A549 (cell line): ENCODE data around the gene LYRM2.

Experiments used
- BHLHE40 ChIP-seq: IDR thresholded peaks from 2 replicates; pipeline ENCODE4 v1.6.1; 2012; ENCODE audit warnings: low read depth, low read length, inconsistent platforms
- CHD2 ChIP-seq: fragments of 150-350 bp; IDR thresholded peaks from 2 replicates; pipeline ENCODE4 v1.6.1; 2014; ENCODE audit warnings: low read length; ENCODE audit not compliant: partially characterized antibody
- CTCF ChIP-seq: fragments of >200 bp; sonication (Bioruptor Twin); formaldehyde crosslinking; IDR thresholded peaks from 3 replicates; pipeline ENCODE4 v1.5.1; 2016
- ESRRA ChIP-seq: fragments of 150-350 bp; IDR thresholded peaks from 2 replicates; pipeline ENCODE4 v1.6.1; 2014; ENCODE audit warnings: mild to moderate bottlenecking, low read length, borderline replicate concordance
- HES2 ChIP-seq: fragments of >200 bp; sonication (Bioruptor Twin); formaldehyde crosslinking; IDR thresholded peaks from 2 replicates; pipeline ENCODE4 v1.6.1; 2016
- JUN ChIP-seq, 2 experiments: fragments of >200 bp; sonication (Bioruptor Twin); formaldehyde crosslinking; IDR thresholded peaks; 2 replicates in 1 of 2; 3 replicates in 1 of 2; pipeline ENCODE4 v1.6.1; 2016 to 2017
- KDM5A ChIP-seq: fragments of 200-600 bp; sonication (generic); IDR thresholded peaks from 2 replicates; pipeline ENCODE4 v1.6.1; 2016; ENCODE audit warnings: antibody characterized with exemption, mild to moderate bottlenecking
- MAX ChIP-seq: IDR thresholded peaks from 2 replicates; pipeline ENCODE4 v1.6.1; 2012
- POLR2A ChIP-seq: IDR thresholded peaks from 2 replicates; pipeline ENCODE4 v1.6.1; 2012; ENCODE audit warnings: mild to moderate bottlenecking, low read length
- POLR2AphosphoS2 ChIP-seq: conservative IDR thresholded peaks from 2 replicates; pipeline ENCODE4 v1.6.1; 2012; ENCODE audit warnings: low read length, improper control_type of control experiment, inconsistent platforms
- RAD21 ChIP-seq, 2 experiments: fragments of >200 bp in 1 of 2; sonication (Bioruptor Twin) in 1 of 2; formaldehyde crosslinking in 1 of 2; IDR thresholded peaks in 1 of 2; conservative IDR thresholded peaks in 1 of 2; 2 replicates in 1 of 2; 3 replicates in 1 of 2; pipeline ENCODE4 v1.6.1; 2012 to 2018; ENCODE audit warnings: inconsistent platforms in 1 of 2
- REST ChIP-seq: fragments of 200-600 bp; sonication (generic); IDR thresholded peaks from 2 replicates; pipeline ENCODE4 v1.6.1; 2016; ENCODE audit warnings: antibody characterized with exemption, mild to moderate bottlenecking, moderate library complexity
- RNF2 ChIP-seq: fragments of 200-600 bp; sonication (generic); IDR thresholded peaks from 2 replicates; pipeline ENCODE4 v1.6.1; 2016; ENCODE audit warnings: low read depth, mild to moderate bottlenecking, antibody characterized with exemption, moderate library complexity, borderline replicate concordance
- SMC3 ChIP-seq: fragments of >200 bp; sonication (Bioruptor Twin); formaldehyde crosslinking; IDR thresholded peaks from 3 replicates; pipeline ENCODE4 v1.6.1; 2018; ENCODE audit warnings: inconsistent platforms

- no peak for TF ChIP-seq CTCF
- no peak for TF ChIP-seq CHD2
- no peak for TF ChIP-seq POLR2A
- TF ChIP-seq MAX, result no peak
- no peak for TF ChIP-seq SMC3
- no peak for TF ChIP-seq RNF2
- TF ChIP-seq BHLHE40, result no peak
- TF ChIP-seq REST, result no peak
- TF ChIP-seq POLR2AphosphoS2, result no peak
- no peak for TF ChIP-seq KDM5A
- no peak for TF ChIP-seq RAD21 (conservative IDR thresholded peaks at IDR 0.05 in 1 of 2, IDR thresholded peaks at IDR 0.05 in 1 of 2)
- no peak for TF ChIP-seq ESRRA
- no peak for TF ChIP-seq JUN (IDR thresholded peaks at IDR 0.05)
- TF ChIP-seq HES2, result no peak
Observed at GRCh38 chr6:89630488-89630887, 8.1 kb downstream of the LYRM2 start.
